Right lobe of liver (tissue), 4 donors: Measurements from ENCODE around the gene MMRN2.

ENCODE experiments used
- CTCF ChIP-seq, 4 donors: fragments of 200-600 bp in 3 of 4; fragments of 450-650 bp in 1 of 4; IDR thresholded peaks; one replicate each; pipeline versions ENCODE4 v1.5.1 to v1.8.0; 2016 to 2022; ENCODE audit warnings: antibody characterized with exemption in 4 of 4, mild to moderate bottlenecking in 2 of 4
- POLR2A ChIP-seq: fragments of 450-650 bp; IDR thresholded peaks from one replicate; pipeline ENCODE4 v1.6.1; 2017; ENCODE audit warnings: antibody characterized with exemption, mild to moderate bottlenecking
- donor health status: DM: no; HTN: no; CAD: no.
- donor health status: DM: no; HTN: no; CAD: no.
- donor health status: DM: no; HTN: yes; CAD: no.

- no peak for TF ChIP-seq CTCF (IDR thresholded peaks at IDR 0.05)
- TF ChIP-seq POLR2A = no peak
These were observed 1.1 kb downstream of the MMRN2 start for GRCh38 chr10:86956195-86956847.
